Measurements from ENCODE around the gene SPTAN1. TPM values are rescaled to one million over a fixed set of nuclear protein-coding genes. Genes with fewer than 3 reads are reported as not detected.

SPTAN1 gene
- total RNA-seq, 1 donor from 2014 or later: 810 TPM

- Mint-ChIP-seq H3K9me3 (ENCODE audit: unreplicated experiment) (no peaks in the 10 kb centered on the region), H3K36me3 (ENCODE audit: low read depth, unreplicated experiment) (peaks cover 60% of the 10 kb centered on the region), H3K27ac (ENCODE audit: unreplicated experiment) (peak overlapping the region; percentile 57), H3K4me1 (ENCODE audit: unreplicated experiment) (peaks cover 2% of the 10 kb centered on the region), H3K27me3 (ENCODE audit: unreplicated experiment) (peaks cover 10% of the 10 kb centered on the region), H3K4me3 (ENCODE audit: unreplicated experiment) (no peak overlapping the region)
- TF ChIP-seq, protein P1, sequence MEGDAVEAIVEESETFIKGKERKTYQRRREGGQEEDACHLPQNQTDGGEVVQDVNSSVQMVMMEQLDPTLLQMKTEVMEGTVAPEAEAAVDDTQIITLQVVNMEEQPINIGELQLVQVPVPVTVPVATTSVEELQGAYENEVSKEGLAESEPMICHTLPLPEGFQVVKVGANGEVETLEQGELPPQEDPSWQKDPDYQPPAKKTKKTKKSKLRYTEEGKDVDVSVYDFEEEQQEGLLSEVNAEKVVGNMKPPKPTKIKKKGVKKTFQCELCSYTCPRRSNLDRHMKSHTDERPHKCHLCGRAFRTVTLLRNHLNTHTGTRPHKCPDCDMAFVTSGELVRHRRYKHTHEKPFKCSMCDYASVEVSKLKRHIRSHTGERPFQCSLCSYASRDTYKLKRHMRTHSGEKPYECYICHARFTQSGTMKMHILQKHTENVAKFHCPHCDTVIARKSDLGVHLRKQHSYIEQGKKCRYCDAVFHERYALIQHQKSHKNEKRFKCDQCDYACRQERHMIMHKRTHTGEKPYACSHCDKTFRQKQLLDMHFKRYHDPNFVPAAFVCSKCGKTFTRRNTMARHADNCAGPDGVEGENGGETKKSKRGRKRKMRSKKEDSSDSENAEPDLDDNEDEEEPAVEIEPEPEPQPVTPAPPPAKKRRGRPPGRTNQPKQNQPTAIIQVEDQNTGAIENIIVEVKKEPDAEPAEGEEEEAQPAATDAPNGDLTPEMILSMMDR (IDR thresholded peaks at IDR 0.05; ENCODE audit: unreplicated experiment): no peak
- DNase-seq (ENCODE audit: low spot score): no peak
Measured at GRCh38 chr9:128624566-128624965, 72.2 kb downstream of the SPTAN1 start.

DNA sequence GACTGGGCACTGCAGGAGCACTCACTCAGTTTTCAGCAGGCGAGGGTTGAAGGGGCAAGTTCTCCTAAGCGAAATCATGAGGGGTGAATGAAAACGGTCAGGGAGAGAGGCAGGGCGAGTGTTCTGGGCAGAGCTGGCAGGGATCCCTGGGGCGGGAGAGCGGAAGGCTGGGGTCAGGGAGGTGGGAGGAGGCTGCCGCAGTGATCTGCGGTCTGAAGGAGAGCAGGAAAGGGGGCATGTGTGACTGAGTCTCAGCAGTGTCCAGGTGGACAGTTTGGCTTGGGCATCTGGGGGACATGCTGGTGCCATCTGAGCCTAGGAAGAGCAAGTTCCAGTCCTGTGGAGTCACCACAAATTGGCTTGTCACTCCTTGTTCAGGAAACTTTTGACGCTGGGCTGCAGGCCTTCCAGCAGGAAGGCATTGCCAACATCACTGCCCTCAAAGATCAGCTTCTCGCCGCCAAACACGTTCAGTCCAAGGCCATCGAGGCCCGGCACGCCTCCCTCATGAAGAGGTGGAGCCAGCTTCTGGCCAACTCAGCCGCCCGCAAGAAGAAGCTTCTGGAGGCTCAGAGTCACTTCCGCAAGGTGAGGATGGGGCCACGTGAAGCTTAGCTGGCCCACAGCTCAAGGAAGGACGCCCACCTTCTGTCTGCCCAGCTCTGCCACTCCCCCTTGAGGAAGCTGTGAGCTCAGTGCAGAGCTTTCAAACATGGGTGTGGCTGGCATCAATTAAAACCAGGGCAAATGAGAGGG, 73.2 kb downstream of the SPTAN1 start:
- no peak for DNase-seq (ENCODE audit: low spot score)
- Mint-ChIP-seq H3K9me3 (ENCODE audit: unreplicated experiment) (no peaks in the 10 kb centered on the region), H3K36me3 (ENCODE audit: low read depth, unreplicated experiment) (peaks cover 60% of the 10 kb centered on the region), H3K27me3 (ENCODE audit: unreplicated experiment) (peaks cover 11% of the 10 kb centered on the region), H3K4me3 (ENCODE audit: unreplicated experiment) (peak overlapping the region; percentile 60), H3K27ac (ENCODE audit: unreplicated experiment) (peak overlapping the region; percentile 57), H3K4me1 (ENCODE audit: unreplicated experiment) (peaks cover 2% of the 10 kb centered on the region)
- TF ChIP-seq, protein P1 (IDR thresholded peaks at IDR 0.05; ENCODE audit: unreplicated experiment): no peak

- H3K9me3 Mint-ChIP-seq (ENCODE audit: unreplicated experiment): no peaks in the 10 kb centered on the region
- H3K36me3 Mint-ChIP-seq (ENCODE audit: low read depth, unreplicated experiment): peaks cover 54% of the 10 kb centered on the region
- TF ChIP-seq, protein P1 (IDR thresholded peaks at IDR 0.05; ENCODE audit: unreplicated experiment): no peak
- peak overlapping the region; percentile 66 for H3K4me3 Mint-ChIP-seq (ENCODE audit: unreplicated experiment)
- peaks cover 11% of the 10 kb centered on the region for H3K27me3 Mint-ChIP-seq (ENCODE audit: unreplicated experiment)
- DNase-seq (ENCODE audit: low spot score): no peak
- peak overlapping the region; percentile 52 for H3K27ac Mint-ChIP-seq (ENCODE audit: unreplicated experiment)
- H3K4me1 Mint-ChIP-seq (ENCODE audit: unreplicated experiment): peaks cover 2% of the 10 kb centered on the region
Measured at GRCh38 chr9:128626181-128626580, 73.8 kb downstream of the SPTAN1 start.

GRCh38 chr9:128627127-128627715, 74.8 kb downstream of the SPTAN1 start:
- Mint-ChIP-seq H3K27ac (ENCODE audit: unreplicated experiment) (no peak overlapping the region), H3K4me3 (ENCODE audit: unreplicated experiment) (no peak overlapping the region), H3K27me3 (ENCODE audit: unreplicated experiment) (peaks cover 16% of the 10 kb centered on the region), H3K4me1 (ENCODE audit: unreplicated experiment) (peaks cover 2% of the 10 kb centered on the region), H3K36me3 (ENCODE audit: low read depth, unreplicated experiment) (peaks cover 50% of the 10 kb centered on the region), H3K9me3 (ENCODE audit: unreplicated experiment) (no peaks in the 10 kb centered on the region)
- no peak for DNase-seq (ENCODE audit: low spot score)
- TF ChIP-seq, protein P1 (IDR thresholded peaks at IDR 0.05; ENCODE audit: unreplicated experiment): no peak

GRCh38 chr9:128627906-128628305, 75.5 kb downstream of the SPTAN1 start:
- Mint-ChIP-seq H3K27ac (ENCODE audit: unreplicated experiment) (peak overlapping the region; percentile 48), H3K36me3 (ENCODE audit: low read depth, unreplicated experiment) (peaks cover 54% of the 10 kb centered on the region), H3K9me3 (ENCODE audit: unreplicated experiment) (no peaks in the 10 kb centered on the region), H3K4me3 (ENCODE audit: unreplicated experiment) (no peak overlapping the region), H3K27me3 (ENCODE audit: unreplicated experiment) (peaks cover 16% of the 10 kb centered on the region), H3K4me1 (ENCODE audit: unreplicated experiment) (peaks cover 2% of the 10 kb centered on the region)
- DNase-seq (ENCODE audit: low spot score): no peak
- TF ChIP-seq, protein P1 (IDR thresholded peaks at IDR 0.05; ENCODE audit: unreplicated experiment): no peak
